Spleen (tissue), 11 donors: ENCODE results near the gene NT5E. TPM values are rescaled to one million over a fixed set of nuclear protein-coding genes. Genes with fewer than 3 reads are reported as not detected.

Source experiments
- DNase-seq: peaks from one replicate; pipeline ENCODE4 v3.0.0-alpha.2; 2020
- H3K27ac ChIP-seq, 8 donors: fragments of 200-600 bp; sonication (generic) in 7 of 8; 1 replicate in 4 of 8; 2 replicates in 4 of 8; pipeline versions ENCODE4 v1.5.0 to v1.8.0; 2016 to 2021; ENCODE audit warnings: inconsistent platforms in 4 of 8, mild to moderate bottlenecking in 4 of 8, moderate library complexity in 1 of 8
- H3K27me3 ChIP-seq, 7 donors: fragments of 200-600 bp; sonication (generic) in 6 of 7; replicated peaks in 1 of 7; 1 replicate in 4 of 7; 2 replicates in 3 of 7; pipeline versions ENCODE4 v1.5.0 to v1.8.0; 2016 to 2021; ENCODE audit warnings: inconsistent platforms in 3 of 7, mild to moderate bottlenecking in 1 of 7
- H3K36me3 ChIP-seq, 6 donors: fragments of 200-600 bp; sonication (generic) in 5 of 6; 1 replicate in 4 of 6; 2 replicates in 2 of 6; pipeline versions ENCODE4 v1.5.0 to v1.8.0; 2016 to 2021; ENCODE audit warnings: inconsistent platforms in 2 of 6
- H3K4me1 ChIP-seq, 6 donors: fragments of 200-600 bp; sonication (generic) in 5 of 6; 1 replicate in 3 of 6; 2 replicates in 3 of 6; pipeline versions ENCODE4 v1.5.0 to v1.8.0; 2016 to 2021; ENCODE audit warnings: inconsistent platforms in 3 of 6
- H3K4me3 ChIP-seq, 8 donors: fragments of 200-600 bp; sonication (generic) in 7 of 8; 1 replicate in 4 of 8; 2 replicates in 4 of 8; pipeline versions ENCODE4 v1.5.0 to v1.8.0; 2016 to 2021; ENCODE audit warnings: inconsistent platforms in 4 of 8, mild to moderate bottlenecking in 4 of 8, moderate library complexity in 2 of 8
- H3K9me3 ChIP-seq, 8 donors: fragments of 200-600 bp; sonication (generic) in 7 of 8; 1 replicate in 4 of 8; 2 replicates in 4 of 8; pipeline versions ENCODE4 v1.5.0 to v1.8.0; 2016 to 2021; ENCODE audit warnings: inconsistent platforms in 4 of 8
- POLR2A ChIP-seq, 3 donors: fragments of 450-650 bp; IDR thresholded peaks; one replicate each; pipeline ENCODE4 v1.5.1; 2017; ENCODE audit warnings: antibody characterized with exemption in 3 of 3, mild to moderate bottlenecking in 1 of 3
- POLR2AphosphoS5 ChIP-seq, 3 donors: sonication (generic); formaldehyde crosslinking; IDR thresholded peaks; one replicate each; pipeline ENCODE4 v1.5.1; 2017; ENCODE audit warnings: antibody characterized with exemption in 3 of 3
- WGBS, 5 donors: extraction: QIAGEN DNeasy Blood & Tissue Kit in 3 of 5; methylation state at CpG; one replicate each; pipeline versions ENCODE4 v1.1.5 to v1.1.7; 2013 to 2018; 5-methylcytosine and 5-hydroxymethylcytosine counted together
- intact Hi-C: fragments of 100-400 bp; cut with DNase I; formaldehyde crosslinking; loops from one replicate; pipeline ENCODE4 v1.15.0; 2023; ENCODE audit warnings: low total_unique reads
- polyA plus RNA-seq, 3 donors: library from polyadenylated mRNA; stranded (reverse); fragments of 200-250 nt; gene quantifications; one replicate each; pipeline ENCODE4 v1.2.1, GENCODE V29; 2013
- total RNA-seq, 7 donors: library from RNA; depleted of rRNA in 3 of 7; stranded (reverse); fragments of >200 nt in 3 of 7; fragmentation: NEBNext Ultra II Directional in 4 of 7; extraction: Animal tissue kit (Norgen Biotek cat#: 25700) in 4 of 7; gene quantifications; one replicate each; pipeline versions ENCODE4 v1.1.0 to v1.2.1, GENCODE V29; 2016 to 2021
- TF ChIP-seq, protein P1 (sequence below), 11 experiments: fragments of 200-600 bp in 7 of 11; fragments of 450-650 bp in 4 of 11; sonication (generic) in 4 of 11; IDR thresholded peaks in 8 of 11; conservative IDR thresholded peaks in 3 of 11; 1 replicate in 7 of 11; 2 replicates in 4 of 11; pipeline versions ENCODE4 v1.4.0 to v1.8.0; 2016 to 2021; ENCODE audit warnings: antibody characterized with exemption in 11 of 11, inconsistent platforms in 4 of 11, mild to moderate bottlenecking in 1 of 11
- donor health status: healthy with polysubstance abuse.
- donor health status: DM: no; HTN: no; CAD: no; lungs with moderate emphysema.
- donor health status: DM: no; HTN: no; CAD: no.
- donor health status: Bipolar disorder and iron deficiency.
- donor health status: healthy.
- donor health status: DM: no; HTN: no; CAD: no.
- donor health status: DM: yes; HTN: yes; CAD: no.

Gene NT5E
- total and polyA plus RNA-seq, 10 donors, result 8.4 to 32.2 (median 19.1) TPM

GRCh38 chr6:85436939-85437495 is 12.9 kb upstream of the NT5E start:
- H3K9me3 ChIP-seq, result peaks cover 0 to 25% (median 8%) of the 10 kb centered on the region in 8 donors
- WGBS, 5 donors, result 85 to 91% (median 88%) methylated on average over 5 of the region's 5 CpGs

DNA sequence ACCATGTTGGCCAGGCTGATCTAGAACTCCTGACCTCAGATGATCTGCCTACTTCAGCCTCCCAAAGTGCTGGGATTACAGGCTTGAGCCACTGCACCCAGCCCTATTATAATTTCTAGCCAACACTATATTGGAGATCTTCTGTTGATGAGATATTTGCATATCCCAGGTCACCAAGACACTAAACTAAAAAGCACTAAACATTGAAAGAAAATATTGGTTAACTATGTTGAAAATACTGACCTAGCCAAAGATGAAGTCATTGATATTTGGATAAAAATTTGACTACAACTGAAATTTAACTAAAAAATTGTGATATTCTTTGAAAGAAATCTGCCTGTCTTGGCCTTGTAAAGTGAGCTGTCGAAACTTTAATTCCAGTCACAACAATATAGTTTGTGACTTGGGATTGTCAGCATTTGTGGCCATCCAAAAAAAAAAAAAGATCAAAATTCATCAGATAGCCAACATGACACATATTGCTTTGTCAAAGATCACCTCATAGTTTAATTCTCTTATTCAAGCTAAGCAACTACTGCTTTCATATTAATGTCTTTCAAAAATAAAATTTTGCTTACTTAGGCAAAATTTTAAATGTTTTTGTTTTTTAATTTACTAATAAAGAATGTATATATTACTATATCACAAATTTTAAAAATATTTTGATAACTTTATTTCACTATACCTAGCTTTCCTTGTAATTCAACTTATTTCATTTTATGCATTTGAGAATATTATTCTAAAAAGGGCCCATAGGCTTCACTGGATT is 6.3 kb upstream of the NT5E start:
- H3K4me1 ChIP-seq, result peaks cover 0 to 10% (median under 1%) of the 10 kb centered on the region in 6 donors
- intact Hi-C loops, result no loop called here
- H3K4me3 ChIP-seq, result no peak overlapping the region
- H3K9me3 ChIP-seq, result peaks cover 0 to 20% (median 15%) of the 10 kb centered on the region in 8 donors
- no peak for DNase-seq
- peaks cover 0 to 17% (median 0%) of the 10 kb centered on the region in 7 donors for H3K27me3 ChIP-seq
- H3K27ac ChIP-seq, result no peak overlapping the region
- 53 to 93% (median 88%) methylated on average over 1 of the region's 1 CpG for WGBS, 5 donors
- no peaks in the 10 kb centered on the region for H3K36me3 ChIP-seq
- TF ChIP-seq, protein P1, sequence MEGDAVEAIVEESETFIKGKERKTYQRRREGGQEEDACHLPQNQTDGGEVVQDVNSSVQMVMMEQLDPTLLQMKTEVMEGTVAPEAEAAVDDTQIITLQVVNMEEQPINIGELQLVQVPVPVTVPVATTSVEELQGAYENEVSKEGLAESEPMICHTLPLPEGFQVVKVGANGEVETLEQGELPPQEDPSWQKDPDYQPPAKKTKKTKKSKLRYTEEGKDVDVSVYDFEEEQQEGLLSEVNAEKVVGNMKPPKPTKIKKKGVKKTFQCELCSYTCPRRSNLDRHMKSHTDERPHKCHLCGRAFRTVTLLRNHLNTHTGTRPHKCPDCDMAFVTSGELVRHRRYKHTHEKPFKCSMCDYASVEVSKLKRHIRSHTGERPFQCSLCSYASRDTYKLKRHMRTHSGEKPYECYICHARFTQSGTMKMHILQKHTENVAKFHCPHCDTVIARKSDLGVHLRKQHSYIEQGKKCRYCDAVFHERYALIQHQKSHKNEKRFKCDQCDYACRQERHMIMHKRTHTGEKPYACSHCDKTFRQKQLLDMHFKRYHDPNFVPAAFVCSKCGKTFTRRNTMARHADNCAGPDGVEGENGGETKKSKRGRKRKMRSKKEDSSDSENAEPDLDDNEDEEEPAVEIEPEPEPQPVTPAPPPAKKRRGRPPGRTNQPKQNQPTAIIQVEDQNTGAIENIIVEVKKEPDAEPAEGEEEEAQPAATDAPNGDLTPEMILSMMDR (IDR thresholded peaks at IDR 0.05 in 8 of 11, conservative IDR thresholded peaks at IDR 0.05 in 3 of 11), result no peak
- TF ChIP-seq POLR2AphosphoS5 (IDR thresholded peaks at IDR 0.05), result no peak
- TF ChIP-seq POLR2A (IDR thresholded peaks at IDR 0.05), result no peak

More at GRCh38 chr6:85436939-85437495, 12.9 kb upstream of the NT5E start:
- no peaks in the 10 kb centered on the region for H3K36me3 ChIP-seq
- DNase-seq, result no peak
- no peaks in the 10 kb centered on the region for H3K27me3 ChIP-seq
- no peak overlapping the region for H3K27ac ChIP-seq
- no peak for TF ChIP-seq POLR2AphosphoS5 (IDR thresholded peaks at IDR 0.05)
- TF ChIP-seq, protein P1 (IDR thresholded peaks at IDR 0.05 in 8 of 11, conservative IDR thresholded peaks at IDR 0.05 in 3 of 11), result no peak
- no peaks in the 10 kb centered on the region for H3K4me1 ChIP-seq
- intact Hi-C loops, result no loop called here
- H3K4me3 ChIP-seq, result no peak overlapping the region

- intact Hi-C loops, result no loop called here
- H3K36me3 ChIP-seq, result no peaks in the 10 kb centered on the region
- H3K27ac ChIP-seq, result peak overlapping the region; percentile 71 to 93 (median 88)
- peak; percentile 84 for DNase-seq
- peaks cover 0 to 52% (median 9%) of the 10 kb centered on the region in 7 donors for H3K27me3 ChIP-seq
- WGBS, 5 donors, result 0 to 2% (median 1%) methylated on average over 24 of the region's 24 CpGs
- TF ChIP-seq POLR2AphosphoS5 (IDR thresholded peaks at IDR 0.05) (no peak), POLR2A (IDR thresholded peaks at IDR 0.05) (peak in 1 of 3 donors; percentile 10)
- no peaks in the 10 kb centered on the region for H3K9me3 ChIP-seq
- H3K4me3 ChIP-seq, result peak overlapping the region; percentile 56 to 79 (median 64)
- peaks cover 6 to 69% (median 40%) of the 10 kb centered on the region in 6 donors for H3K4me1 ChIP-seq
These were observed 480 bp upstream of the NT5E start for GRCh38 chr6:85449388-85449817.

- 20 to 30% (median 25%) methylated on average over 4 of the region's 4 CpGs for WGBS, 5 donors
- DNase-seq, result no peak
- Histone ChIP-seq H3K36me3 (no peaks in the 10 kb centered on the region), H3K27me3 (peaks cover 0 to 49% (median 9%) of the 10 kb centered on the region in 7 donors), H3K4me1 (peaks cover 6 to 91% (median 42%) of the 10 kb centered on the region in 6 donors), H3K27ac (peak overlapping the region in 3 of 8 donors; percentile 3 to 14 (median 9)), H3K4me3 (peak overlapping the region in 6 of 8 donors; percentile 0 to 79 (median 62)), H3K9me3 (no peaks in the 10 kb centered on the region)
- TF ChIP-seq, protein P1 (IDR thresholded peaks at IDR 0.05 in 8 of 11, conservative IDR thresholded peaks at IDR 0.05 in 3 of 11), result no peak
- TF ChIP-seq POLR2A (IDR thresholded peaks at IDR 0.05), result no peak
- TF ChIP-seq POLR2AphosphoS5 (IDR thresholded peaks at IDR 0.05), result no peak
- intact Hi-C loops, result no loop called here
These were observed 1.9 kb downstream of the NT5E start for GRCh38 chr6:85451565-85452306.
